Activated CD8-positive, alpha-beta memory T cell treated with anti-CD3 and anti-CD28 coated beads, Interleukin-2, amount 50 U/mL, for 24 hours (primary cell): Measurements from ENCODE around the gene PLAC8.
"Not testable (repeated sequence)": the region's sequence is repeated elsewhere in the genome, so short reads cannot be mapped to it uniquely, and the experiment has no call there.

Source experiments
- DNase-seq: peaks from one replicate; pipeline ENCODE4 v3.0.0-alpha.2; 2020; ENCODE audit errors: extremely low read depth

Gene PLAC8

DNA sequence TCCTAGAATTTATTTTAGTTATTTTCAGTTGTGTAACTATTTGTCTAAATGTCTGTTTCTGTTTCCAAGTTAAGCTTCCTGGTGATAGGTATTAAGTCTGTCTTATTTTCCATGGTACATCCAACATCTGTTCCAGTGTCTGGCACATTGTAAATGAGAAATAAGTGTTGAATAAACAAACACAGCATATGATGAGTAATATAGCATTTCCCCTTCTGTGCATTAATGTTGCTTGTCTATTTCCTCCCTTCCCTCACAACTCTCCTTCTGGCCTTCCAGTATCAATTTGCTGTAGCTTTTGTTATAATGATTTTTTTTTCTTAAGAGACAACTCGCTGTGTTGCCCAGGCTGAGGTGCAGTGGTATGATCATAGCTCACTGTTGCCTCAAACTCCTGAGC is 43.4 kb downstream of the PLAC8 start:
- DNase-seq = no peak

DNA sequence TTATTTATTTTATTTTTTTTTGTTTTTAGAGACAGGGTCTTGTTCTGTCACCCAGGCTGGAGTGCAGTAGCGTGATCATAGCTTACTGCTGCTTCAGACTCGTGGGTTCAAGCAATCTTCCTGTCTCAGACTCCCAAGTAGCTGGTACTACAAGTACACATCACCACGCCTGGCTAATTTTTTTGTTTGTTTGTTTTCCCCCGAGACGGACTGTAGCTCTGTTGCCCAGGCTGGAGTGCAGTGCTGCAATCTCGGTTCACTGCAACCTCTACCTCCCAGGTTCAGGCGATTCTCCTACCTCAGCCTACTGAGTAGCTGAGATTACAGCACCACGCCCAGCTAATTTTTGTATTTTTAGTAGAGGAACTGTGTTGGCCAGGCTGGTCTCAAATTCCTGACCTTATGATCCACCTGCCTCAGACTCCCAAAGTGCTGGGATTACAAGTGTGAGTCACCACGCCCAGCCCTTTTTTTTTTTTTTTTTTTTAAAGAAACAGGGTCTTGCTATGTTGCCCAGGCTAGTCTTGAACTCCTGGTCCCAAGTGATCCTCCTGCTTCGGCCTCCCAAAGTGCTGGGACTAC is 47.4 kb downstream of the PLAC8 start:
- no peak for DNase-seq

DNA sequence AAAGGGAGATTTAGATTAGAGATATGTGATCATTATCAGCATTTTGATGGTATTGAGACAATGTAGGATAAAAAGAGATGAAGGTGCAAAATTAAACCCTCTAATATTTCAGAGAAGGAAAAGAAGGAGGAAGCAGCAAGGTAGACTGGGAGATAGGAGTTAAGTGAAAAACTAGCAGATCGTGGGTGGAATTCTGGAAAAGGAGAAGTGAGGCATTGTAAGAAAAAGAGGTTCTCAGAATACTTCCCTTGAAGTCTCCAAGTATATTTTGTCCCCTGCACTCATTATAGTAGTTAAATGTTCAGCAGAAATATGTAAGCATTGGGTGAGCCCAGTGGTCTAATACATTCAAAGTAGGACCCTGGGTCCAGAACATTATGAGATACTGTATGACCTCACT is 49.3 kb downstream of the PLAC8 start:
- DNase-seq = no peak

DNA sequence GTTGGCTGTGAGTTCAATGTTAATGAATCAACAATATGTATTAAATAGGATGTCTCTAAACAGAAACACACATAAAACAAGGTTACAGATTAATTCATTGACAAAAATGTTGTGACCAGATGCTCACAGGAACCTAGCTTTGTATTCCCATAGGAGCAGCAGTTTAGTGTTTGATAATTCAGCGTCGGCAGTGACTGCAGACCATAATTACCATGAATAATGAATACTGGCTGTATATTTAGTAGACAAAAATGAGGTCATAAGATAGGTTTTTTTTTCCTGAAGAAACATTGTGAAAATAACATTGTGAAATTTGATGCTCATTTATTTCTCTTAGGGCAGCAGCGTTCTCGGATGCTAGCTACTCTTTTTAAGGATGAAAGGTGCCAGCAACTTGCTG is 51.8 kb downstream of the PLAC8 start:
- DNase-seq = no peak

DNA sequence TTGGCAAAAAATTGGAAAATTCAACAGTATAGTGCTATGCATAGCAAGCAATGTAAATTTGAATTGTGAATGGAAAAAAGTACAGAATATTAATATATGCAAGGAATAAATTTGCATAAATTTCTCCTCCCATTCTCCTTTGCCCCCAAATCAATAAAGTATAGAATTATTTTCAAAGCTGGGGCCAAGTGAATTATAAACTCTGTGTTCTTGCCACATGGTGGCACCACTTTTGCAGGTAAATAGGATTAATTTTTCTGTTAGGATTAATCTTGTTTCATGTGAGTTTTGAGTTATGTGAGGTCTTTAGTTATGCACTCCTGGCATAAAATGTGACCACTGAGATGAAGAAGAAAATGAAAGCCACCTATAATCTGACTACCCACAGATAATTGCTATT is 59.6 kb downstream of the PLAC8 start:
- DNase-seq = no peak

DNA sequence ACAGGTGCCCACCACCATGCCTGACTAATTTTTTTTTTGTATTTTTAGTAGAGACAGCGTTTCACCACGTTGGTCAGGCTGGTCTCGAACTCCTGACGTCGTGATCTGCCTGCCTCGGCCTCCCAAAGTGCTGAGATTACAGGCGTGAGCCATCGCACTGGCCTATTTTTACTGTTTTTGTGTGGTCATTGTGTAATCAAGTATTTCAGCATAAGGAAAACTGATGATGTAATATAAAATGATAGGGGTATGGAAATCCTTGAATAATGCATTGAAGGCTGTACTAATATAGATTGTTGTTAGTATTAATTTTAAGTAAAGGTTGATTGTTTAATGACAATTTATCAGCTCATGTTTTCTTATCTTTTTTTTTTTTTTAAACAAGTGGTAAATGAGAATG is 65.7 kb downstream of the PLAC8 start:
- not testable (repeated sequence) for DNase-seq

DNA sequence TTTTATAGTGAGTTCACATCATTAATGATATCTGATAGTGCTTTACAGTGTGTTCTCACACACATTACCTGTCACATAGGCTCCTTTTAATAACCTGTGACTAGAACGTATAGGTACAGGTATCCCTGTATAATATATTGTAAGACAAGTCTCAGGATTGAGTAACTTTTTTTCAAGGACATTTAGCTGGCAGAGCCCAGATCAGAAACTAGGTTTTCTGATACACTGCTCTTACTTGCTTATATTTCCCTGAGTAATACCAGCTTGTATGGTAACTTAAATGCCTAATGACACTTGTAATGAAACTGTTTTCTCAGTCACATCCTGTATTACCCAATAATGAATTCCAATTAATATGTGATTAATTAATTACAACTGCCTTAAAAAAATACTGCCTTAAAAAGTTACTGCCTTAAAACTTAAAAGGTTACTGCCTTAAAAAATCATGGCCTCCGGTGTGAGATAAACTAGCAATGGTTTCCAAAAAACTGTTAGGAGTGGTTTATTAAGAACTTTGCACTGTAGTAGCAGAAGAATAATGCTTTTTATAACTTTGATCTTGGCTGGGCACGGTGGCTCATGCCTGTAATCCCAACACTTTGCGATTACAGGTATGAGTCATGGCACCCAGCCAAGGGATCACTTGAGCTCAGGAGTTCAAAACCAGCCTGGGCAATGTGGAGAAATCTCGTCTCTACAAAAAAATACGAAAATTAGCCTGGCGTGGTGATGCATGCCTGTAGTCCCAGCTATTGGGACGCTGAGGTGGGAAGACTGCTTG is 67.6 kb downstream of the PLAC8 start:
- DNase-seq = no peak

DNA sequence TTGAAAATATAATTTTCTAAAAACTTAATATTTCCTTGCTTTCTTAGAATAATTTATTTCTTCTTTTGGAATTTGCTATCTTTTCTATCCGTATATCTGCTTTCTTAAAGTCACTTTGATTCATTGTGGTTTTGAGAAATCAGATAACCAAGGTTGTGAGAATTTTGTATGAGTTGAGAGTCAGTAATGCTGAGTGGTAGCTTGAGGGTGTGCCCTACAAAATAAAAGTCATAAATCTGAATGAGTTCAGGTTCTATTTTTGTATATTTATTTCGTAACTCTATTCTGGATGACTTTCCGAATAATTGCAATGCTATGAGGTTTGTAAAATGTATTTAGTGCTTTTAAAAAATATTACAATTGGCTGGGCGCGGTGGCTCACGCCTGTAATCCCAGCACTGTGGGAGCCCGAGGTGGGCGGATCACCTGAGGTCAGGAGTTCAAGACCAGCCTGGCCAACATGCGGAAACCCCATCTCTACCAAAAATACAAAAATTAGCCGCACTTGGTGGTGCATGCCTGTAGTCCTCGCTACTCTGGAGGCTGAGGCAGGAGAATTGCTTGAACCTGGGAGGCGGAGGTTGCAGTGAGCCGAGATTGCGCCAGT is 70.6 kb downstream of the PLAC8 start:
- no peak for DNase-seq

DNA sequence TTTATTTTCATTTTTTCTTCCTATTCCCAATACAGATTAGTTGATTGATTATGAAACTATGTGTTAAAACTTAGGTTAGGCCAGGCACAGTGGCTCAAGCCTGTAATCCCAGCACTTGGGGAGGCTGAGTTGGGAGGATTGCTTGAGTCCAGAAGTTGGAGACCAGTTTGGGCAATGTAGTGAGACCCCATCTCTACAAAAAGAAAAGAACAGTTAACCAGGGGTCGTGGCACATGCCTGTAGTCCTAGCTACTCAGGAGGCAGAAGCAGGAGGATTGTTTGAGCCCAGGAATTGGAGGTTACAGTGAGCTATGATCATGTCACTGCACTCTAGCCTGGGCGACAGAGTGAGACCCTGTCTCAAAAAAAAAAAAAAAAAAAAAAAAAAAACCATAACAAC is 71.4 kb downstream of the PLAC8 start:
- not testable (repeated sequence) for DNase-seq

DNA sequence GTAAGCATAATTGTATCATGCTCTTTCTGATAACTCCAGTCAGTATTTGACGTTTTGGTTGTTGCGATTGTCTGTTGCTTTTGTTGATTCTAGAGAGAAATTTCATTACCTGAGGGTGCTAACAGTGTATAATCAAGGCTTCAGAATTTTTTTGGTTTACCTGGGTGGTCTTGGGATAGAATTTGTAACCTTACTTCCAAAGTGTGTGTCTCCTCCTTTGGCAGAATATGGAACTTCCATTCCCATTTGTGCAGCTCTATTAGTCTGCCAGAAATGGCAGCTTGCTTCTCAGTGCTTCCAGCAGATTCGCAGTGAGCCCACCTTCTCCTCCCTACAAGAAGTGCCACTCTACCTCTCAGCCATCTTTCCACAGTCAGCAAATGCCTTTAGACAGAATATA is 74.3 kb downstream of the PLAC8 start:
- no peak for DNase-seq
